Measurements from ENCODE around the gene IL36RN. TPM values are rescaled to one million over a fixed set of nuclear protein-coding genes. Genes with fewer than 3 reads are reported as not detected.

The IL36RN gene
- total and polyA plus RNA-seq, 2 of the 13 experiments (the other 11 are each of a cell fraction or from before 2014, with no cell fraction given), result not detected

- no peaks in the 10 kb centered on the region for H4K20me1 ChIP-seq (ENCODE audit: insufficient read depth, low read length)
- H3K9me3 ChIP-seq (ENCODE audit: low read length), result peaks cover 14% of the 10 kb centered on the region; the same call in 1 of the 2 replicates
- 30% methylated on average over 6 of the region's 6 CpGs for WGBS (ENCODE audit: low lambda C conversion rate)
- H3K4me2 ChIP-seq (ENCODE audit: low read depth, low read length), result no peak within 1 kb of the TSS
- POLR2A ChIA-PET, result no interaction called here
- no TSS peak for BruUV-seq (replicated peaks)
- no peak within 1 kb of the TSS for H2AFZ ChIP-seq (ENCODE audit: low read length)
- H3K4me3 ChIP-seq (replicated peaks in 1 of 3; ENCODE audit: insufficient read depth in 1 of 3, low read depth in 2 of 3, low read length in 3 of 3), result no peak within 1 kb of the TSS
- peaks cover 1 to 10% of the 10 kb centered on the region in 2 experiments; a peak in 3 of 5 replicates for H3K27me3 ChIP-seq (ENCODE audit: control insufficient read depth in 1 of 2, insufficient read depth in 2 of 2, low read length in 2 of 2)
- no peak for FAIRE-seq
- TF ChIP-seq RARG (CRISPR knock-in tag; IDR thresholded peaks at IDR 0.05; ENCODE audit: low read depth) (no peak), SNAI1 (CRISPR knock-in tag; IDR thresholded peaks at IDR 0.05; ENCODE audit: borderline replicate concordance) (no peak), STAG1 (CRISPR knock-in tag; IDR thresholded peaks at IDR 0.05) (no peak), MAFF (IDR thresholded peaks at IDR 0.05; ENCODE audit: low read depth, low read length) (no peak), FOXA1 (IDR thresholded peaks at IDR 0.05) (no peak), FOXA1 (CRISPR knock-in tag; IDR thresholded peaks at IDR 0.05) (no peak), GLMP (CRISPR knock-in tag; IDR thresholded peaks at IDR 0.05; ENCODE audit: borderline replicate concordance) (no peak), REXO4 (CRISPR knock-in tag; IDR thresholded peaks at IDR 0.05; ENCODE audit: borderline replicate concordance) (no peak), AHR (CRISPR knock-in tag; IDR thresholded peaks at IDR 0.05) (no peak), PTBP1 (IDR thresholded peaks at IDR 0.05; ENCODE audit: low read depth, low read length, poor library complexity, severe bottlenecking) (no peak), IRF1 (CRISPR knock-in tag; IDR thresholded peaks at IDR 0.05; ENCODE audit: low read depth) (no peak), ZNF782 (CRISPR knock-in tag; IDR thresholded peaks at IDR 0.05; ENCODE audit: borderline replicate concordance) (no peak), FOXK1 (CRISPR knock-in tag; IDR thresholded peaks at IDR 0.05; ENCODE audit: borderline replicate concordance, low read depth) (no peak), ATF5 (CRISPR knock-in tag; IDR thresholded peaks at IDR 0.05; ENCODE audit: low read depth) (no peak)
- TF ChIP-seq, protein P1, sequence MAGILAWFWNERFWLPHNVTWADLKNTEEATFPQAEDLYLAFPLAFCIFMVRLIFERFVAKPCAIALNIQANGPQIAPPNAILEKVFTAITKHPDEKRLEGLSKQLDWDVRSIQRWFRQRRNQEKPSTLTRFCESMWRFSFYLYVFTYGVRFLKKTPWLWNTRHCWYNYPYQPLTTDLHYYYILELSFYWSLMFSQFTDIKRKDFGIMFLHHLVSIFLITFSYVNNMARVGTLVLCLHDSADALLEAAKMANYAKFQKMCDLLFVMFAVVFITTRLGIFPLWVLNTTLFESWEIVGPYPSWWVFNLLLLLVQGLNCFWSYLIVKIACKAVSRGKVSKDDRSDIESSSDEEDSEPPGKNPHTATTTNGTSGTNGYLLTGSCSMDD (CRISPR knock-in tag; IDR thresholded peaks at IDR 0.05), result no peak
- no peak for DNase-seq (ENCODE audit: low spot score)
- no peak within 1 kb of the TSS for H3K27ac ChIP-seq (ENCODE audit: extremely low read length, insufficient read depth, low read length)
- H3K36me3 ChIP-seq (replicated peaks in 1 of 2; ENCODE audit: control insufficient read depth in 1 of 2, insufficient read depth in 2 of 2, low read length in 2 of 2), result no peaks in the 10 kb centered on the region
- intact Hi-C loops (cut with micrococcal nuclease; ENCODE audit: unreplicated experiment), result no loop called here
- no peak within 1 kb of the TSS for H3K9ac ChIP-seq (ENCODE audit: insufficient read depth, low read depth, low read length)
- no peak for ATAC-seq
- in situ Hi-C loops (cut with HindIII; ENCODE audit: extremely low pct_ligation_motif_present, low pct_unique_long_range_greater_than_20kb), result no loop called here
- CTCF ChIA-PET (ENCODE audit: low intra/inter-chr PET ratio, low total read pairs), result no interaction called here
- no peaks in the 10 kb centered on the region for H3K4me1 ChIP-seq (ENCODE audit: insufficient read depth, low read length)
- no peaks in the 10 kb centered on the region for H3K79me2 ChIP-seq (ENCODE audit: insufficient read depth, low read length)
Observed at GRCh38 chr2:113052396-113052917, 6.5 kb upstream of the IL36RN start, which contains the start of gene IL36B. Gene IL36B (minus strand): TSS chr2:113052867.

All from HepG2 (cell line).